HFFc6 (cell line): ENCODE results near the gene RALGPS1. TPM values are rescaled to one million over a fixed set of nuclear protein-coding genes. Genes with fewer than 3 reads are reported as not detected.

Source experiments
- DNase-seq: peaks from one replicate; pipeline ENCODE4 v3.0.0-alpha.2; 2018
- H3K27ac Mint-ChIP-seq: 2 replicates; pipeline ENCODE4 v1.8.0; 2020; ENCODE audit warnings: mild to moderate bottlenecking, mixed read lengths
- H3K27me3 Mint-ChIP-seq: 2 replicates; pipeline ENCODE4 v1.8.0; 2021; ENCODE audit warnings: mild to moderate bottlenecking, moderate library complexity, mixed read lengths; ENCODE audit not compliant: insufficient read depth
- H3K36me3 Mint-ChIP-seq: 2 replicates; pipeline ENCODE4 v1.8.0; 2021; ENCODE audit warnings: low read depth, mixed read lengths
- H3K4me1 Mint-ChIP-seq: 2 replicates; pipeline ENCODE4 v1.8.0; 2020; ENCODE audit warnings: low read depth, mixed read lengths
- H3K4me3 Mint-ChIP-seq: 2 replicates; pipeline ENCODE4 v1.8.0; 2020; ENCODE audit warnings: mild to moderate bottlenecking, moderate library complexity, mixed read lengths
- H3K9me3 Mint-ChIP-seq: 2 replicates; pipeline ENCODE4 v1.8.0; 2020; ENCODE audit warnings: mild to moderate bottlenecking, mixed read lengths
- CTCF ChIP-seq: fragments of 200-600 bp; sonication (generic); IDR thresholded peaks from 2 replicates; pipeline ENCODE4 v1.5.0; 2021; ENCODE audit warnings: antibody characterized with exemption, mild to moderate bottlenecking
- total RNA-seq, 6 experiments: library from RNA; stranded (reverse); fragmentation: NEBNext Ultra II Directional; extraction: Animal tissue kit (Norgen Biotek cat#: 25700); gene quantifications; 2 replicates in 1 of 6; 3 replicates in 5 of 6; pipeline ENCODE4 v1.2.3, GENCODE V29; 2021

The RALGPS1 gene
- total RNA-seq, 6 experiments from 2014 or later: 0.68 to 1.6 (median 1.1) TPM

GRCh38 chr9:127205952-127206351 is 291.4 kb downstream of the RALGPS1 start:
- Mint-ChIP-seq H3K4me3 (no peak overlapping the region), H3K27me3 (peaks cover 28% of the 10 kb centered on the region), H3K36me3 (0 out of 2 replicates have a peak, but pooled peaks cover 3% of the 10 kb centered on the region), H3K4me1 (peaks cover 7% of the 10 kb centered on the region), H3K9me3 (no peaks in the 10 kb centered on the region), H3K27ac (no peak overlapping the region)
- DNase-seq: no peak
- TF ChIP-seq CTCF: no peak

- Mint-ChIP-seq H3K27ac (no peak overlapping the region), H3K4me1 (peaks cover 7% of the 10 kb centered on the region), H3K36me3 (0 out of 2 replicates have a peak, but pooled peaks cover 3% of the 10 kb centered on the region), H3K4me3 (no peak overlapping the region), H3K27me3 (peaks cover 29% of the 10 kb centered on the region), H3K9me3 (no peaks in the 10 kb centered on the region)
- DNase-seq: no peak
- no peak for TF ChIP-seq CTCF
Observed at GRCh38 chr9:127206666-127207065, 292.1 kb downstream of the RALGPS1 start.

- peaks cover 7% of the 10 kb centered on the region for H3K4me1 Mint-ChIP-seq
- no peak overlapping the region for H3K4me3 Mint-ChIP-seq
- no peak for TF ChIP-seq CTCF
- no peak overlapping the region for H3K27ac Mint-ChIP-seq
- H3K27me3 Mint-ChIP-seq: peaks cover 35% of the 10 kb centered on the region
- no peak for DNase-seq
- H3K9me3 Mint-ChIP-seq: no peaks in the 10 kb centered on the region
- H3K36me3 Mint-ChIP-seq: 0 out of 2 replicates have a peak, but pooled peaks cover 3% of the 10 kb centered on the region
Observed at GRCh38 chr9:127207734-127208410, 293.3 kb downstream of the RALGPS1 start.

- H3K27me3 Mint-ChIP-seq: peaks cover 35% of the 10 kb centered on the region
- H3K27ac Mint-ChIP-seq: no peak overlapping the region
- no peaks in the 10 kb centered on the region for H3K9me3 Mint-ChIP-seq
- H3K4me1 Mint-ChIP-seq: peaks cover 7% of the 10 kb centered on the region
- 0 out of 2 replicates have a peak, but pooled peaks cover 3% of the 10 kb centered on the region for H3K36me3 Mint-ChIP-seq
- no peak for TF ChIP-seq CTCF
- no peak overlapping the region for H3K4me3 Mint-ChIP-seq
- no peak for DNase-seq
Observed at GRCh38 chr9:127208416-127208815, 293.8 kb downstream of the RALGPS1 start.

GRCh38 chr9:127209220-127209619 is 294.6 kb downstream of the RALGPS1 start:
- no peaks in the 10 kb centered on the region for H3K9me3 Mint-ChIP-seq
- TF ChIP-seq CTCF: no peak
- peaks cover 7% of the 10 kb centered on the region for H3K4me1 Mint-ChIP-seq
- H3K4me3 Mint-ChIP-seq: no peak overlapping the region
- peaks cover 42% of the 10 kb centered on the region for H3K27me3 Mint-ChIP-seq
- no peak for DNase-seq
- 0 out of 2 replicates have a peak, but pooled peaks cover 3% of the 10 kb centered on the region for H3K36me3 Mint-ChIP-seq
- H3K27ac Mint-ChIP-seq: no peak overlapping the region
